HEK293T (cell line): ENCODE measurements around the gene PGBD5.

Source experiments
- BHLHE40 ChIP-seq: fragments of 450-650 bp; IDR thresholded peaks from 2 replicates; pipeline ENCODE4 v1.6.1; 2016; ENCODE audit warnings: mild to moderate bottlenecking, moderate library complexity, borderline replicate concordance
- ELF4 ChIP-seq: fragments of 450-650 bp; IDR thresholded peaks from 2 replicates; pipeline ENCODE4 v1.6.1; 2017; ENCODE audit warnings: antibody characterized with exemption
- FOXM1 ChIP-seq: fragments of 450-650 bp; IDR thresholded peaks from 2 replicates; pipeline ENCODE4 v1.6.1; 2017; ENCODE audit warnings: mild to moderate bottlenecking, borderline replicate concordance
- HDGF ChIP-seq: fragments of 450-650 bp; IDR thresholded peaks from 2 replicates; pipeline ENCODE4 v1.6.1; 2017; ENCODE audit warnings: antibody characterized with exemption, borderline replicate concordance
- SP1 ChIP-seq: fragments of 450-650 bp; IDR thresholded peaks from 2 replicates; pipeline ENCODE4 v1.6.1; 2017
- SUZ12 ChIP-seq: fragments of 450-650 bp; IDR thresholded peaks from 2 replicates; pipeline ENCODE4 v1.6.1; 2016; ENCODE audit warnings: mild to moderate bottlenecking
- TARDBP ChIP-seq: fragments of 450-650 bp; IDR thresholded peaks from 2 replicates; pipeline ENCODE4 v1.6.1; 2016
- TF ChIP-seq, protein P1 (sequence below): fragments of 450-650 bp; IDR thresholded peaks from 2 replicates; pipeline ENCODE4 v1.6.1; 2016

DNA sequence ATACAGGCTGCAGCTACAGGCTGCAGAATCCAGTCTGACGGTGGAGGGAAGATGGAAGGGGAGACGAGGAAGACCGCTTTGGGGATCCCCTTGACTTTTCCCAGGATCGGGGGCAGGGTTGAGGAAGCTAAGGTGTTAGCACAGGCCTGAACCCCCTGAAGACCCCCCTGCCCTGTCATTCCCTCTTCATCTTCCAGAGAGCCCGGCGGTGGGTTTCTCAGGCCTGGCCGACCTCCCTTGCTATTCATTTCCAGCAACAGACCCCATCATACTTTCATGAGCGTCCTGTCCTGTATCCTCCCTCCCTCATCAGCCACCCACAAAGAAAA, 112.0 kb downstream of the PGBD5 start:
- TF ChIP-seq FOXM1: no peak
- TF ChIP-seq HDGF: no peak
- TF ChIP-seq BHLHE40: no peak
- TF ChIP-seq SUZ12: no peak
- TF ChIP-seq, protein P1, sequence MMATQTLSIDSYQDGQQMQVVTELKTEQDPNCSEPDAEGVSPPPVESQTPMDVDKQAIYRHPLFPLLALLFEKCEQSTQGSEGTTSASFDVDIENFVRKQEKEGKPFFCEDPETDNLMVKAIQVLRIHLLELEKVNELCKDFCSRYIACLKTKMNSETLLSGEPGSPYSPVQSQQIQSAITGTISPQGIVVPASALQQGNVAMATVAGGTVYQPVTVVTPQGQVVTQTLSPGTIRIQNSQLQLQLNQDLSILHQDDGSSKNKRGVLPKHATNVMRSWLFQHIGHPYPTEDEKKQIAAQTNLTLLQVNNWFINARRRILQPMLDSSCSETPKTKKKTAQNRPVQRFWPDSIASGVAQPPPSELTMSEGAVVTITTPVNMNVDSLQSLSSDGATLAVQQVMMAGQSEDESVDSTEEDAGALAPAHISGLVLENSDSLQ: no peak
- TF ChIP-seq SP1: no peak
- no peak for TF ChIP-seq TARDBP
- no peak for TF ChIP-seq ELF4
